ENCODE results near the gene KIAA1586.
"Not testable (repeated sequence)": the region's sequence is repeated elsewhere in the genome, so short reads cannot be mapped to it uniquely, and the experiment has no call there.

KIAA1586 gene, protein sequence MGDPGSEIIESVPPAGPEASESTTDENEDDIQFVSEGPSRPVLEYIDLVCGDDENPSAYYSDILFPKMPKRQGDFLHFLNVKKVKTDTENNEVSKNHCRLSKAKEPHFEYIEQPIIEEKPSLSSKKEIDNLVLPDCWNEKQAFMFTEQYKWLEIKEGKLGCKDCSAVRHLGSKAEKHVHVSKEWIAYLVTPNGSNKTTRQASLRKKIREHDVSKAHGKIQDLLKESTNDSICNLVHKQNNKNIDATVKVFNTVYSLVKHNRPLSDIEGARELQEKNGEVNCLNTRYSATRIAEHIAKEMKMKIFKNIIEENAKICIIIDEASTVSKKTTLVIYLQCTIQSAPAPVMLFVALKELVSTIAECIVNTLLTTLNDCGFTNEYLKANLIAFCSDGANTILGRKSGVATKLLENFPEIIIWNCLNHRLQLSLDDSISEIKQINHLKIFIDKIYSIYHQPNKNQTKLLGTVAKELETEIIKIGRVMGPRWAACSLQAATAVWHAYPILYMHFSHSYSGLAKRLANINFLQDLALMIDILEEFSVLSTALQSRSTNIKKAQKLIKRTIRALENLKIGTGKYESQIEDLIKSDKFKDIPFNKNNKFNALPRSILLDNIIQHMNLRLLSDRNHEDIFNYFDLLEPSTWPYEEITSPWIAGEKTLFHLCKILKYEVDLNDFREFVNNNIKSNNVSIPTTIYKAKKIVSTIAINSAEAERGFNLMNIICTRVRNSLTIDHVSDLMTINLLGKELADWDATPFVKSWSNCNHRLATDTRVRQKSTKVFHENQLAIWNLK

DNA sequence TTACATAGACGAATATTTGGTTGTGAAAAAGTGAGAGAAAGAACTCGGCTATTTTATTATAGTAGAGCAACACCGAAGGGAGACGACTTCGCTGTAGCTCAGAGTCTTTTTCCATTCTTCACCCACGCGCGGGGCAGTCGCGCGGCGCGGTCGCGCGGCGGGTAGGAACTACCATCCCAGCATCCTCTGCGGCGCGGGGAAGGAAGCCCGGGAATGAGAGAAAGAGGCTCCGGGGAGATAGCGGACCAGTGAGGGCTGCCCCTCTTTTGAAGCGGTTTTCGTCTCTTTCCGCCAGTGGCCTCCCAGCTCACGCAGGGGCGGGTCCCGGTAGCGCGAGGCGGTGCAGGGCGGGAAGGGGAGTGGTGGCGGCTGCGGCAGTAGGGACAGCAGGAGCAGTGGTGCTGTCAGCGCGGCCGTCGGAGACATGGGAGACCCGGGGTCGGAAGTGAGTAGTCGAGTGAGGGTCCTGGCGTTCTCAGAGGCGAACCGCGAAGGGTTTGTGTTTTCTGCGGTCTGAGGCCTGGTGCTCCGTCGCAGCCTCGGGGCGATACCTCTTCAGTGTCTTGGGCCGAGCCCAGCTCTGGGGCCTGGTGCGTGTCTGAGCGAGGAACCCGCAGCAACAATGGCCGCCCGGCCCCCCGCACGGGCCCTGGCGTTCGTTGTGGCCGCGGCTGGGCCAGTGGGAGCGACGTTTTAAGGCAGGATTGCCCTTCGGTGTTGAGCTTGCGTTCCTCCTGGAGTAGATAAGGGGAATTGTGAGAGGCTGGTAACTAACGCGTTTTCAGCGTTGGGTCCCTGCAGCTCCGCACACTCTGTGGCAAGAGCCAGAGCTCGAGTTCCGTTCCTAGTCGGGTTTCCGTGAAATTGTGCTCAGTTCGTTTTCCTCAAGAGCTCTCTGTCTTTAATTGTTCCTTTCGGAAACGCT, at the start of gene KIAA1586:
Gene KIAA1586 (plus strand): TSS at position 362 of the 925 bp plus-strand sequence. CDS start 63 bp downstream, at position 425.
- peak; percentile 93 for DNase-seq (ENCODE audit: low spot score)

DNA sequence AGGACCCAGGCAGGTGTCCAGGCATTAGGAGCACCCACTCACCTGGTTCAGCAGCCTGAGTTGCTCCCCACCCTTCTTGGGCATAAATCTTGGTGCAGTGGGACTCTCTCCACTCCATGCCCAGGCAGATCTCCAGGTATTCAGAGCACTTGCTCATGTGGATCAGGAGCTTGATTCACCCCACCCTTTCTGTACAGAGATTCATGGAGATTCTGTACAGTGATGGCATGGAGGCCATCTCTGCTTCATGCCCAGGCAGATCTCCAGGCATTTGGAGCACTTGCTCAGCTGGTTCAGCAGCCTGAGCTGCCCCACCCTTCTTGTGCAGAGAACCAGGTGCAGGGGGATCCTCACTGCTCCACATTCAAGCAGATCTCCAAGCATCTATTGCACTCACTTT, 47.4 kb upstream of the KIAA1586 start:
- no peak for DNase-seq (ENCODE audit: low spot score)

DNA sequence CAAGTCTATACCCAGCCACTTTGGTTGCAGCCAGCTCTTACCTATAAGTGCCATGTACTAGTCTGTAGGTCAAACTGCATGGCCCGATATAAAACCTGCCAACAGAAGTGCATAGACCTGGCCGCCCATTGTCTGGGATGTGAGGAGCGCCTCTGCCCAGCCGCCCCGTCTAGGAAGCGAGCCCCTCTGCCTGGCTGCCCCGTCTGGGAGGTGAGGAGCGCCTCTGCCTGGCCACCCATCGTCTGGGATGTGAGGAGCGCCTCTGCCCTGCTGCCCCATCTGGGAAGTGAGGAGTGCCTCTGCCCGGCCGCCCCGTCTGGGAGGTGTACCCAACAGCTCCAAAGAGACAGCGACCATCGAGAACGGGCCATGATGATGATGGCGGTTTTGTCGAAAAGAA, 46.7 kb upstream of the KIAA1586 start:
- not testable (repeated sequence) for DNase-seq (ENCODE audit: low spot score)

DNA sequence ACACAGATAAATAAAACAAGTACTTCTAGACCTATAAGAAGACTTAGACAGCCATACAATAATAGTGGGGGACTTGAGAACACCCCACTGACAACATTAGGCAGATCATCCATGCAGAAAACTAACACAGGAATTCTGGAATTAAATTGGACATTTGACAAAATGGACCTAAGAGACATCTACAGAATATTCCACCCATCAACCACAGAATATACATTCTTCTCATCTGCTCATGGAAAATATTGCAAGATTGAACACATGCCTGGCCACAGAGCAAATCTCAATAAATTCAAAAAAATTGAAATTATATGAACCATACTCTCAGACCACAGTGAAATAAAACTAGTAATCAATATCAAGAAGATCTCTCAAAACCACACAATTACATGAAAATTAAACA, 44.3 kb upstream of the KIAA1586 start:
- DNase-seq (ENCODE audit: low spot score): no peak

DNA sequence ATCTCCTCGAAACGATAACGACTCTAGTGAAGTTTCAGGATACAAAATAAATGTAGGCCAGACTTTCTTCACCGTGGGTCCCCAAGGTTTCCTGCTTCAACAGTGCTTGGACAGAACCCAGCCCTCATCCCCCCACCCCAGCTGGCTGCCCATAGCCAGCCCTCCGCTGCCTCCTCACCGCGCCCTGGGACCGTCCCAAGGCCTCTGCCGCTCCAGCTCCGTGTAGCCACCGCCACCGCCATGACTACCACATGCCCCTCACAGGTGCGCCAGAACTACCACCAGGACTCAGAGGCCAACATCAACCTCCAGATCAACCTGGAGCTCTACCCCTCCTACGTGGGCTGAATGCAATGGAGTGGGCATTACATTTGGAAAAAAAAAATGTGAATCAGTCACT, 42.2 kb upstream of the KIAA1586 start:
- DNase-seq (ENCODE audit: low spot score): no peak

DNA sequence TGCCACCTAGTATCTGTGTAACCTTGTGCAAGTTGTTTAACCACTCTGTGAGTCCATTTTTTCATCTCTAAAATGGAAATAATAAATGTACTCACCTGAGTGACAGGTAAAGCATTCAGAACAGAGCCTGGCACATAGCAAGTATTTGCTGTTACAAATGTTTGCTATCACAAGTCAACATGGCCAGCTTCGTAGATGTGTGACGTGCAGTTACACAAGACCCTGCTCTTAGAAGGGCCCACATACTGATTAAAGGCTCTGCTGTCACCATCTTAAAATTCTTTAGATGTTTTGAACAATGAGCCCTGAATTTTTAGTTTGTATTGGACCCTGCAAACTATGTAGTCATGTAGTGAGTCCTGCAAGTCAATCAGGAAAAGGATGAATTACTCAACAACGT, 40.4 kb upstream of the KIAA1586 start:
- no peak for DNase-seq (ENCODE audit: low spot score)

DNA sequence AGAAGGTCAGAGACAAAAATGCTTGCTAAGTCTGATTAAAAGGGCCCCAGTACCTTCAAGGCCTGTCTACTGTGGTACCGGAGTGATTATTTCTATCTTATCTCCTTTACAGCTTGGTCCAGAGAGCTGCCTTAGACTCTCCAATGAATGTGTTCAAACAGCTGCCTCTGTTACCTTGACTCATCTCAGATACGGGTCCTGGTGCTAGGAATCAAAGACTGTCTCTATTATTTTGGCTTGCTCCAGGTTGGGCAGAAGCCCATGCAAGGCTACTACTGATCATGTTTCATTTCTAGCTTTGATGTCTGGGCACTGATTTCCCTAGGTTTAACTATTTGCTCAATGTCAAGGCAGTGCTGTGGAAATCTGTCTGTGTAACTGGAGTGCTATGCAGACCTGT, 38.4 kb upstream of the KIAA1586 start:
- DNase-seq (ENCODE audit: low spot score): not testable (repeated sequence)

DNA sequence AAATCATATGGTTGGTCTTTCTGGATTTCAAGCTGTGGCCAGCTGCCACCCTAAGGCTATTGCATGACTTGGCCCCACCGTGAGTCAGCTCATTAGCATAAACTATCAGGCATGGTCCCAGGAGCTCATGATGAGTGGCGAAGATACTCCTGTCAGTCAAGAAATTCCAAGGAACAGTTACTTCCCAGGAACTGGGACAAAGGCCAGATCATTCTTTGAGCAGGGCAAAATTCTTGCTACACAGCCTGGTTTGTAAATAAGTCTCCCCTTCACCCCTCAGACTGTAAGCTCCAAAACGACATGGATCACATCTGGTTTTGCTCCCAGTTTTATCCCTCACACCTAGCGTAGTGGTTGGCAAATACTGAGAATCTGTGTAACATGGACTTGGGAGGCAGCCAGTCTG, 33.0 kb upstream of the KIAA1586 start:
- DNase-seq (ENCODE audit: low spot score): no peak

DNA sequence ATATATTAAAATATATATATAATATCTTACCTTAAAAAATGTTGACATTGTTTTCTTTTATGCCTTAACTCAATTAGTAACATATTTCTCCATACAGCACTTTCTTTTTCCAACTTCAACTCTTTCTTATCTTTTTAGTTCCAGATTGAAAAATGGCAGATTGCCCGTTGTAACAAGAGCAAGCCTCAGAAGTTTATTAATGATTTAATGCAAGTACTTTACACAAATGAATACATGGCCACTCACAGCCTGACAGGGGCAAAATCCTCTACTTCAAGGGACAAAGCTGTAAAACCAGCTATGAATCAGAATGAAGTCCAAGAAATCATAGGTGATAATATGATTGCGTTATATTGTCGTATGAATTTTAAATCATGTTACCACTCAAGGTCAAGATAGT, 29.4 kb upstream of the KIAA1586 start:
- DNase-seq (ENCODE audit: low spot score): no peak

DNA sequence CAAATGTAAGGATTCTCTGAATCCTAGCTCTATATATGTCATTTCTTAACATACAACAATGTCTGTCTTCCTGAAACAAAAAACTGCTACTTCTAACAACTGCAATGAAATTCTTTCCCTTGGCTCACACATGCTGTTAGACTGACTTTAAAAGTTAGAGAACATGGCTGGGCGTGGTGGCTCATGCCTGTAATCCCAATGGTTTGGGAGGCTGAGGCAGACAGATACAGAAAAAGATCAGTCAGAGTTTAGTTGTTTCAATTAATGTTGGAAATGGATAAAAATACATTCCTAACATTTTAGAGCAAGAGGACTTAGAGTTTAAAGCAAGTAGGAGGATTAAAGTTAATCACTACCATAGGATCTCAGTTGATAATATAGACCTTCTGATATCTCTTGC, 28.7 kb upstream of the KIAA1586 start:
- no peak for DNase-seq (ENCODE audit: low spot score)

DNA sequence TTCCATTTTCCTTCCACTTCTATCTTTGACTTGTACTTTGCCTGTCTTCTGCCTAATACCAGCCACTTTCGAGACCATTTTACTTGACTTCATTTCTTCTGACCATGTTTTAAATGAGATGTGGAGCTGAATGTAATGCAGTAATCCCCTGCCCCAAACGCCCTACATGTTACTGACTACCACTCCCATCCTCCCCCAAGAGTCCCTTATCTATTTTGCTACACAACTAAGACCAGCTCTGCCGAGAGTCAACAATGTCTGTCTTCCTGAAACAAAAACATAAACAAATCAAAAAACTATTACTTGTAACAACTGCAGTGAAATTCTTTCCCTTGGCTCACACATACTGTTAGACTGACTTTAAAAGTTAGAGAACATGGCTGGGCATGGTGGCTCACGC, 27.1 kb upstream of the KIAA1586 start:
- no peak for DNase-seq (ENCODE audit: low spot score)

DNA sequence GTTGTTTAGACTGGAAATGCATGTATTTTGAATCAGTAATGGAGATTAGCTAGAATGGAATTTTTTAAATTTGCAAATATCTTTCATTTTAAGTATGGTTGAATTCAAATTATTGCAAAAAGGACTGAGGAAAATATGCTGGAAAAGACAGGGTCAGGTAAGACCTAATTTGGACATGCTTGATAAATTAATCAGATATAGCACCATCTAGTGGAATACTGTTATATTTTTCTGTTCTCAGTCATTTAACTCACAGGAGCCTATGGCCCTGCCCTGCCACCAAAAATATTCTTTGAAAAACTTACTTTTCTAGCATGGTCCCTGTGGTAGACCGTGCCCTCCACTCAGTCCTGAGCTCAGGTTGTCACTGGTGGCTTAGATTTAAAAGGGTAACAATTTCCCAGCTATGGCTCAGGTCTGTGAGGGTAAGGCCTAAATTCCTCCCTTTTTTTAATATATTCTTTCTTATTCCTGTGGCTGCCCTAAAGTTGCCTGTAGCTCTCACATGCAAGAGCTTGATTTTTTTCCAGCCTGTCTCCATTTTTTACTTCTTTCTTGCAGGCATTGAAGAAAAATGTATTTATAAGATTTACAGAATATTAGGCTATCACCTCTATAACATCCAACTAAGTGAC, 25.3 kb upstream of the KIAA1586 start:
- DNase-seq (ENCODE audit: low spot score): peak; percentile 54

DNA sequence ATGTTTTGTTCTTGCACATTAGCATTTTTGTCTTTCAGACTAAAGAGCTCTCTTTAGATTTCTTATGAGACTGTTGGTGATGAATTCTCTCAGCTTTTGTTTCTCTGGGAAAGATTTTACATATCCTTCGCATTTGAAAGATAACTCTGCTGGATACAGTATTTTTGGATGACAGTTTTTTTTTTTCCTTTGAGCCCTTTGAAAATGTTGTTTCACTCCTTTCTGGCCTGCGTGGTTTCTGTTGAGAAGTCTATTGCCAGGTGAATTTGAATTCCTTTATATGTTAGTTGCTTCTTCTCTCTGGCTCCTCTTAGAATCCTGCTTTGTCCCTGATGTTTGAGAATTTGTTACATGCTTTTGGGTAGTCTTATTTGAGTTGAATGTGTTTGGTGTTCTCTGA, 22.2 kb upstream of the KIAA1586 start:
- DNase-seq (ENCODE audit: low spot score): no peak

DNA sequence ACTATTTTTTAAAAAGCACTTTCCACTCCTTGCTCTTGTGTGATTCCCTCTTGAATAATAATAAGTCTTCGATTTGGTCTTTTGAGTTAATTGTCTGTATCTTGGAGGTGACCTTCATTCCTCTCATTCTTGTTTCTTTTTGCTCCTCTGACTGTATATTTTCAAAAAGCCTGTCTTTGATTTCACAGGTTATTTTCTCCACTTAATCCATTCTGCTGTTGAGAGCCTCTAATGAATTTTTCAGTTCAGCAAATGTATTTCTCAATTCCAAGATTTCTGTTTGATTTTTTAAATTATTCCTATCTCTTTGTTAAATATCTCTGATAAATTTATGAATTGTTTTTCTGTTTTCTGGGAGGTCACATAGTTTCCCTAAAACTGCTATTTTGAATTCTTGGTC, 21.7 kb upstream of the KIAA1586 start:
- DNase-seq (ENCODE audit: low spot score): no peak

DNA sequence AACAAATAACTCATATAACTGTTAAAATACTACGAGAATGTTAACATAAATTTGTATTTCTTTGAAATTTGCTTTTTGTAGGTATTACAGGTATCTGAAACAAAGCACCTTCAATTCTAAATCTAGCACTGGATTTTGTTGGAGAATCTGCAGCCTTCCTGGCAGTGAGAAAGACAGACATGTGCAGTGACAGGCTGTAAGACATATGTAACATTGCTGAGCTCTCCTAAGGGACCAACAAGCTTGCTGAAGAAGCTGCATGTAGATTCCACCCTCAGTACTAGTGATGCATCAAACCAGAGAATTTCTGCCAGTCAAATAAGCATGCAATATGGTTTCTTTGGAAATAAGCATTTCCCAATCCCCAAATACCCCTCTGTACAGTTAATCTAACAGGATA, 20.5 kb upstream of the KIAA1586 start:
- DNase-seq (ENCODE audit: low spot score): no peak

DNA sequence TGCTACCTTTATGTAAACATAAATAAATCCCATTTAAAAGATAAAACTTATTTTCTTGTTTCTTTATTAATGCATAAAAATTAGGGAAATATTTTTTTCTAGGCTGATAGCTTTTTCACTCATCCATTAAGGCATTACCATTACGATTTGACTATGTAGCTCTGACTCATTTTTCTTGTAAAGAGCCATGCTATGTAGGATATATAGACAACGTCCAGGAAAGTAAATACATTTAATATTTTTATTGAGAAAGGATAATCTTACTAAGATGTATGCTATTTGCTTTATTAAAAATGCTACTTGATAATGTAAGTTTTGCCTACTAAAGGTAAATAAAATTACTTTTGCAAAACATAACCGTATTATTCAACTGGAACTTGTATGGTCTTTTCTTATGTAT, 19.2 kb upstream of the KIAA1586 start:
- DNase-seq (ENCODE audit: low spot score): no peak

DNA sequence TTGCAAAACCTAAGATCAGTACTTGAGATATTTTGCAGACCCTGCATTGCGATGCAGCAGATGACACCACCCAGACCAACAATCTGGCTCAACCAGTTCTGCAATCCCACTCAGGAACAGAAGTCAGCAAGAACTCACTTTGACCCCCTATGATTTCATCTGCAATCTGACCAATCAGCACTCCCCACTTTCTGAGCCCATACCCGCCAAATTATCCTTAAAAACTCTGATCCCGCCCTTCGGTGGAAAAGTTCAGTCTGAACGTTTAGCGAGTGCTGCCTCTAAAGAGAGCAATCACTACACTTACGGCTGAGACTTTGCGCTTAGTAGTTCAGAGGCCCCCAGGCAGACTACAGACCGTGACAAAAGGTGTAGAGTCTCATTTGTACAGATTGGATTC, 17.3 kb upstream of the KIAA1586 start:
- no peak for DNase-seq (ENCODE audit: low spot score)

DNA sequence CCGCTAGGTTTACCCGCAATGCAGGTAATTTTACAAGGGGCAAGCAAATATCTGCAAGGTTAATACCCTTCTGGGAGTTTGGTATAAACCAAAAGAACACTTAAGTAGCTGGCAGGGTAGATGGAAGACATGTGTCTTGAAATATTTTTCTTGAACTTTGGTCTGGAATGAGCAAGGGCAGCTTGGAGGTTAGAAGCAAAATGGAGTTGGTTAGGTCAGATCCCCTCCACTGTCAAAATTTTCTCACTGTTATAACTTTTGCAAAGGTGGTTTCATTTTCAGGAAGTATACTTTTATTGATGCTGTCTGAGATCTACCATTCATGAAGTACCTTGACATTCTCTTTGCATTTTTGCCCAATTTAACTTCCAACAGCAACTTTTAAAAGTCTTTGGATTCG, 13.3 kb upstream of the KIAA1586 start:
- DNase-seq (ENCODE audit: low spot score): no peak

DNA sequence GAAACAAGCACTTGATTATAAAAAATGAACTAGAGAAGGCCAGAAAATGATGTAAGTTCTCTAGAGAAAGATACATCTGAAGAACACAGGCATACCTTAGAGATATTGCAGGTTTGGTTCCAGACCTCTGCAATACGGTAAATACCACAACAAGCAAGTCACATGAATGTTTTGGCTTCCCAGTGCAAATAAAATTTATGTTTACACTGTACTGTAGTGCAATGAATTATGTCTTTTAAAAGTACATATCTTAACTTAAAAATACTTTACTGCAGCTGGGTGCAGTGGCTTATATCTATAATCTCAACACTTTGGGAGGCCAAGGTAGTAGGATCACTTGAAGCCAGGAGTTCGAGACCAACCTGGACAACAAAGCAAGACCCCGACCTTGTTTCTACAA, 10.9 kb upstream of the KIAA1586 start:
- DNase-seq (ENCODE audit: low spot score): no peak

DNA sequence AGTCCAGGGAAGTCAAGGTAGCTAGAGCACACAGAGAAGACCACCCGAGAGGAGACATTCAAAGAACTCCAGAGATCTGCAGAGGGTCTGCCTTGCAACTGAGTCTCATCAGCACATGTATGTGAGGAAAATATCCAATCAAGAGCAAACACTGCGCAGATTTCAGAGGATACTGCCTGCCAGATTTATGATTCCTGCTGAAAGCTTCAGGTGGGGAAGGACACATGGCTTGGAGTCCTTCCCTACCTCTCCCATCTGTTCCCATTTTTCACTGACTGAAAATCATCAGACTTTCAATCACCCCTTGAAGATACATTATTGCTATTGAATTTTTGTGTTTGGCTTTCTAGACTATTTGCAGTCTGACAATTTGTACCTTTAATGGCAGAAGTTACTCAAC, 7.6 kb upstream of the KIAA1586 start:
- no peak for DNase-seq (ENCODE audit: low spot score)

DNA sequence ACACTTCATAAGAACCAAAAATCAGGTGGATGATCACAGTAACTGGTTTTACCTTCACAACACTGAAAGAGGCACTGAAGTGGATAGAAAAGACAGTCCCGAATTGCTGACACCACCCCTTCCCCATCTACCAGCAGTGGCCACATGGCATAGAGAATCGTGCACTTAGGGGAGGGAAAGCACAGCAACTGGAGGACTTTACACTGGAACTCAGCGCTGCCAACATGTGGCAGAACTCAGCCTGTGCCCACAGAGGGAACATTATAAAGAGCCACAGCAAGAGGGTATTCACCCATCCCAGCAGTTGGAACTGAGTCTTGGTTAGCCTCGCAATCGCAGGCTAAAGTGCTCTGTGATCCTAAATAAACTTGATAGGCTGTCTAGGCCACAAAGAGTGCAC, 6.5 kb upstream of the KIAA1586 start:
- no peak for DNase-seq (ENCODE audit: low spot score)

DNA sequence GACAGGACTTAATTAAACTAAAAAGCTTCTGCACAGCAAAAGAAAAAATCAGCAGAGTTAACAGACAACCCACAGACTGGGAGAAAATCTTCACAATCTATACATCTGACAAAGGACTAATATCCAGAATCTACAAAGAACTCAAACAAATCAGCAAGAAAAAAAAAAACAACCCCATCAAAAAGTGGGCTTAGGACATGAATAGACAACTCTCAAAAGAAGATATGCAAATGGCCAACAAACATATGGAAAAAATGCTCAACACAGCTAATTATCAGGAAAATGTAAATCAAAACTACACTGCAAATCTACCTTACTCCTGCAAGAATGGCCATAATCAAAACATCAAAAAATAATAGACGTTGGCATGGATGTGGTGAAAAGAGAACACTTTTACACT, 2.4 kb upstream of the KIAA1586 start:
- not testable (repeated sequence) for DNase-seq (ENCODE audit: low spot score)

All from pons (tissue), 1 donor.